ENCODE measurements around the gene RALA. TPM values are rescaled to one million over a fixed set of nuclear protein-coding genes. Genes with fewer than 3 reads are reported as not detected.
"Not testable (repeated sequence)": the region's sequence is repeated elsewhere in the genome, so short reads cannot be mapped to it uniquely, and the experiment has no call there.

Gene RALA
- total RNA-seq, 1 donor from 2014 or later = 30.8 TPM

DNA sequence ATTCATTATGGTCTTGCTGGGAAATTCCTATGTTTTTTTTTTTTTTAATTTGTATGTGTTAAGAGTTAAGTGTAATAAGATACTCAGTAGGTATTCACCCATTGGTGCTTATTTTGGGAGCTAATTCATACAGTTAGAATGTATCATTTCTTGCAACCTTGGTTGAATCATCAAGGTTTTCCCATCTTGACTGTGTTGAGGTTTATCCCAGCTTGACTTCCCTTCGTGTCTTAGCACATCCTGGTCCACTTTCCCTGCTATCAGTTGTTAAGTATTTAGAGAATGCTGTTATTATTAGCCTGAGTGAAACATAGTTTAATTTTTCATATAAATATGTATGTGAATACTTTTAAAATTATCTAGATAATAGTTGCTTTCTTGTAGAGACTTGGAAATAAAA lies 20.8 kb downstream of the RALA start:
- intact Hi-C loops (cut with micrococcal nuclease) = no loop called here

- intact Hi-C loops (cut with micrococcal nuclease) = no loop called here
Measured at GRCh38 chr7:39645482-39646407, 22.4 kb downstream of the RALA start.

DNA sequence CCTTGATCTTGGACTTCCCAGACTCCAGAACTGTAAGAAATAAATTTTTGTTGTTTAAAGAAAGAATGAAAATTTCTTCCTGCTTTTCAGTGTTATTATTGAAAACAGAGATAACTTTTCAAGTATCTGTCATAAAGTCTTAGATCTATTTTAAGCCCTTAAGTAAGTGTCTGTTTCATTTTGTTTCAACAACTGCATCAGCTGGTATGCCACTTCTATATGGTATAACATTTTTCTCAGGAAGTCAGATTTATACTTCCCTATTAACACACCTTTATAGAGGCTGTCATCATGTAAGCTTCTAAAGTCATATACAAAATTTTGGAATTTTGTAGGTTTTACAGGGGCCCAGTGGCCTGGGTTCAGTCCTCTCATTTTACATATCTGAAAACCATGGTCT lies 24.4 kb downstream of the RALA start:
- intact Hi-C loops (cut with micrococcal nuclease) = no loop called here

- intact Hi-C loops (cut with micrococcal nuclease) = no loop called here
Measured at GRCh38 chr7:39650676-39651075, 27.3 kb downstream of the RALA start.

- intact Hi-C loops (cut with micrococcal nuclease) = no loop called here
Measured at GRCh38 chr7:39651265-39651664, 27.9 kb downstream of the RALA start.

GRCh38 chr7:39656415-39656814 lies 33.0 kb downstream of the RALA start:
- intact Hi-C loops (cut with micrococcal nuclease) = no loop called here

- intact Hi-C loops (cut with micrococcal nuclease) = no loop called here
Measured at GRCh38 chr7:39659356-39660013, 36.1 kb downstream of the RALA start.

DNA sequence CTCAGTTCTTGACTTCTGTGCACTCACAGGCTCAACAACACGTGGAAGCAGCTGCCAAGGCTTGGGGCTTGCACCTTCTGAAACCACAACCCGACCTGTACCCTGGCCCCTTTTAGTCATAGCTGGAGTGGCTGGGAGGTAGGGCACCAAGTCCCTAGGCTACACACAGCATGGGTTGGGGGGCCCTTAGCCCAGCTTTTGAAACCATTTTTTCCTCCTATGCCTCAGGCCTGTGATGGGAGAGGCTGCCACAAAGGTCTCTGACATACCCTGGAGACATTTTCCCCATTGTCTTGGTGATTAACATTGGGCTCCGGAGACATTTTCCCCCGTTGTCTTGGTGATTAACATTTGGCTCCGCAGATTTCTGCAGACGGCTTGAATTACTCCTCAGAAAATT lies 38.6 kb downstream of the RALA start:
- intact Hi-C loops (cut with micrococcal nuclease) = no loop called here

DNA sequence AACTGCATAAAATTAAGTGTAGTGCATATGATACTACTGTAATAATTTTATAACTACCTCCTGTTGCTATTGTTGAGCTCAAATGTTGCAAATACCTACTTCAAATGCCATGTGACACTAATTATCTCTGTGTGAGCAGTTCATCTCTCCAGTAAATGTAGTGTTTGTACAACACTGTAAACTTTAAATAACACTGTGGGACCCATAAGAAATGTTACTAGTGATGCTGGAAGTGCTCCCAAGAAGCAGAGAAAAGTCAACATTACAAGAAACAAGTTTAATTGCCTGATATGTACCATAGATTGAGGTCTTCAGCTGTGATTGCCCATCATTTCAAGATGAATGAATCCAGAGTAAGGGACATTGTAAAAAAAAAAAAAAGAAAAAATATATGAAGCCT lies 39.9 kb downstream of the RALA start:
- intact Hi-C loops (cut with micrococcal nuclease) = no loop called here

GRCh38 chr7:39664057-39664456 lies 40.7 kb downstream of the RALA start:
- intact Hi-C loops (cut with micrococcal nuclease) = no loop called here

- intact Hi-C loops (cut with micrococcal nuclease) = no loop called here
Measured at GRCh38 chr7:39664585-39664984, 41.2 kb downstream of the RALA start.

GRCh38 chr7:39666562-39666961 lies 43.2 kb downstream of the RALA start:
- intact Hi-C loops (cut with micrococcal nuclease) = no loop called here

DNA sequence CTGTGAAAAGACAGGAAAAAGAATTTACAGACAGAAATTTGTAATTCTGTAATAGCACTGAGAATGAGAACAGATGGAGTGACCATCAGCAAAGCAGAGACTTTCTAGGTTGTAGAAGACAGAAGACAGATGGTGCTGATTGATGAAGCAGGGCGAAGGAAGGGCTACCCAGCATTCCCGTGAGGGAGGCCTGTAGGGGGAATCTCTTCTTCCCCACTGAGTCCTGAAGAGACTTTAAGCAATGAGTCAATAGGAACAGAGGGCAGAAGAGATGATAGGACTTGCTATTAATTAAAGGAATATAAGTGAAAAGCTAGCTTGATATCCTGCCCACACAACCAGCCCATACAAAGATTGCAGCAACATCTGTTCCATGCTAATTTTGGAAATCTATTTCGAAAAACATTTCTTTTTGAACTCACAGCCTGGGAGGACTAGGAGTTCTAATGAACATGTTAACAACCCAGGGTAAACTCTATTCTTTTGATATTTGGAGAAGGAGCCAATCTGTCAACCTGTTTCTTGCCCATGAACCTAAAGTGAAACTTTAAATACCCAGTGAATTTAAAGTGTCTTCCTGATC lies 44.1 kb downstream of the RALA start:
- intact Hi-C loops (cut with micrococcal nuclease) = no loop called here

DNA sequence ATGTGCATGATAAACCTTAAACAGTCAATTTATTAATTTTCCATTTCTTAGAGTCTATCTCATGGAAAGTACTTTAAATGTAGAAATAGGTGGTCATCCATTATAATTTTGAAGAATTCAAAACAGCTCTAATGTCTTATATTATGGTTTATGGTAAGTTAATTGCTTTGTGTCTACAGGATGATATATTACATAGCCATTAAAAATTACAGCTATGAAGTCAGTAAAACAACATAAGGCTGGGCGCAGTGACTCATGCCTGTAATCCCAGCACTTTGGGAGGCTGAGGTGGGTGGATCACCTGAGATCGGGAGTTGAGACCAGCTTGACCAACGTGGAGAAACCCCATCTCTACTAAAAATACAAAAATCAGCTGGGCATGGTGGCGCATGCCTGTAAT lies 44.9 kb downstream of the RALA start:
- intact Hi-C loops (cut with micrococcal nuclease) = not testable (repeated sequence)

GRCh38 chr7:39670052-39670451 lies 46.7 kb downstream of the RALA start:
- intact Hi-C loops (cut with micrococcal nuclease) = no loop called here

DNA sequence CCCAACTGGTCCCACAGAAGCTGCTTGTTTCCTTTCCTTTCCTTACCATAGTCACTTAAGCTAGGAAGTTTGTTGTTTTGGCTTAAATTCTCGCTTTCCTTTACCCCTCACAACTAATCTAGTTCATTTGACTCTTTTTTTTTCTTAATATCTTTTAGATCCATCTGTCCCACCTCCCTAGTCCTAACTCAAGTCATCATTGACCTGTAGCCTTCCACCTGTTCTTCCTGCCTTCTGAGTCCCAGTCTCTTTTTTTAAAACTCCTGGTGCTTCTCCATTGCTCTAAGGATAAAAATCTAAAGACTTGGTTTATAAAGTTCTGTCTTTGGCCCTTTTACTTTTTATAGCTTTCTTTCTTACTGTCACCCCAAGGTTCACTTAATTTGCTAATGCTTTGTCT lies 47.6 kb downstream of the RALA start:
- intact Hi-C loops (cut with micrococcal nuclease) = no loop called here

DNA sequence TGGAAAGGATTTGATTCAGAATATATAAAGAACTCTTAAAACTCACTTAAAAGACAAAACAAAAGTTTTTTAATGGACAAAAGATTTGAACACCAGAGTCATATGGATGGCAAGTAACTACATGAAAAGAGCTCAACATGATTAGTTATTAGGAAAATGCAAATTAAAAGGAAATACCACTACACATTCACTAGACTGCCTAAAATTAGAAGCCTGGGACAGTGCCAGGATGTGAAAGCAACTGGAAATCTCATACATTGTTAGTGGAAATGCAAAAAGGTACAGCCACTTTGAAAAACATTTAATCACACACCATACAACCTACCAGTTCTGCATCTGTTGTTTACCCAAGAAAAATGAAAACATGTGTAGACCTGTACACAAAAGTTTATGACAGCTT lies 48.8 kb downstream of the RALA start:
- intact Hi-C loops (cut with micrococcal nuclease) = no loop called here

DNA sequence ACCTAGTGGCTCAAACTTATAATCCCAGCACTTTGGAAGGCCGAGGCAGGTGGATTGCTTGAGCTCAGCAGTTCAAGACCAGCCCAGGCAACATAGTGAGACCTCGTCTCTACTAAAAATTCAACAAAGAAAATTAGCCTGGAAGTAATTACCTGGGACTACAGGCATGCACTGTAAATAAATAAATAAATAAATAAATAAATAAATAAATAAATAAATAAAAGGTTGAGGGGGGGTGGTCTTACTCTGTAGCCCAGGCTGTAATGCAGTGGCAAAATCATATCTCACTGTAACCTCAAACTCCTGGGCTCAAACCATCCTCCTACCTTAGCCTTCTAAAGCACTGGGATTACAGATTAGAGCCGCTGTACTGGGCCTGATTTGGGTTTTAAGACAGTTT lies 50.5 kb downstream of the RALA start:
- intact Hi-C loops (cut with micrococcal nuclease) = no loop called here

GRCh38 chr7:39674406-39674805 lies 51.0 kb downstream of the RALA start:
- intact Hi-C loops (cut with micrococcal nuclease) = no loop called here

DNA sequence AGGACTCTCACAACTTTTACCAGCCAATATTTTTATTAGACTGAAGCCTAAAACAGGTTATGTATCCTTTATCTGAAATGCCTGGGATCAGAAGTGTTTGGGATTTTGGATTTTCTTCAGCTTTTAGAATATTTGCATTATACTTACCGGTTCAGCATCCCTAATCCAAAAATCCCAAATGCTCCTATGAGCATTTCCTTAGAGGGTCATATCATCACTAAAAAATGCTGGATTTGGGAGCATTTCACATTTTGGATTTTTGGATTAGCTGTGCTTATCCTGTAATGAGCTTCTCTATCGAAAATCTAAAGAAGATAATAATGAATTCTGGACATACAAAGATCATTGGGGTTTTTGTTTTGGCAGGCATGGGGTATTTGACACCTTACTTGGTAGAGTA lies 53.0 kb downstream of the RALA start:
- intact Hi-C loops (cut with micrococcal nuclease) = no loop called here

- intact Hi-C loops (cut with micrococcal nuclease) = no loop called here
Measured at GRCh38 chr7:39678930-39679709, 55.7 kb downstream of the RALA start.

DNA sequence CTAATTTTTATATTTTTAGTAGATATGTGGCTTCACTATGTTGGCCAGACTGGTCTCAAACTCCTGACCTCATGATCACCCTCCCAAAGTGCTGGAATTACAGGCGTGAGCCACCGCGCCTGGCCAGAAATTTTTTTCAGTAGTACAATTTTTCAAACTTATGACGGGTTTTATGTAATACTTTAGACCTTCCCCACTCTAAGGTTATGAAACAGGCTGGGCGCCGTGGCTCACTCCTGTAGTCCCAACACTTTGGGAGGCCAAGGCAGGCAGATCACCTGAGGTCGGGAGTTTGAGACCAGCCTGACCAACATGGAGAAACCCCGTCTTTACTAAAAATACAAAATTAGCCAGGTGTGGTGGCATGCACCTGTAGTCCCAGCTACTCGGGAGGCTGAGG lies 56.5 kb downstream of the RALA start:
- intact Hi-C loops (cut with micrococcal nuclease) = not testable (repeated sequence)
